SK-N-SH (cell line): ENCODE results near the gene RAB12. TPM values are rescaled to one million over a fixed set of nuclear protein-coding genes. Genes with fewer than 3 reads are reported as not detected.
"Not testable (repeated sequence)": the region's sequence is repeated elsewhere in the genome, so short reads cannot be mapped to it uniquely, and the experiment has no call there.

Experiments
- CTCF ChIA-PET: fragments of 300-600, 350-600 bp; formaldehyde crosslinking; extraction: SDS; loops from one replicate; lab custom pipeline; 2021; lab: Yijun Ruan, JAX
- POLR2A ChIA-PET: fragments of 350-600 bp; sonication (Branson Sonifier 250); formaldehyde crosslinking; extraction: SDS; loops from one replicate; lab custom pipeline; 2020; ENCODE audit warnings: antibody characterized with exemption, inconsistent platforms; lab: Yijun Ruan, JAX
- DNase-seq: peaks from one replicate; pipeline ENCODE4 v3.0.0; 2012
- H2AFZ ChIP-seq: fragments of 200-600 bp; sonication (generic); 2 replicates; pipeline ENCODE4 v1.8.1; 2016; ENCODE audit warnings: antibody characterized with exemption, mild to moderate bottlenecking, low read depth
- H3F3A ChIP-seq: fragments of 200-600 bp; sonication (generic); replicated peaks from 2 replicates; pipeline ENCODE3; 2016; ENCODE audit warnings: antibody characterized with exemption, mild to moderate bottlenecking; ENCODE audit not compliant: insufficient read depth
- H3K27ac ChIP-seq, 2 experiments: fragments of 200-500 bp in 1 of 2; fragments of 200-600 bp in 1 of 2; sonication (Bioruptor generic) in 1 of 2; sonication (generic), shearing (Covaris generic) in 1 of 2; 2 replicates each; pipeline versions ENCODE4 v1.5.1 to v1.6.1; 2014 to 2016; ENCODE audit warnings: low read depth in 2 of 2, inconsistent platforms in 1 of 2, low read length in 1 of 2, mild to moderate bottlenecking in 1 of 2, mixed read lengths in 1 of 2
- H3K27me3 ChIP-seq: fragments of 200-600 bp; sonication (generic), shearing (Covaris generic); 2 replicates; pipeline ENCODE4 v1.6.1; 2016; ENCODE audit warnings: mixed run types; ENCODE audit not compliant: insufficient read depth
- H3K36me3 ChIP-seq, 2 experiments: fragments of 200-500 bp in 1 of 2; fragments of 200-600 bp in 1 of 2; sonication (Bioruptor generic) in 1 of 2; sonication (generic) in 1 of 2; replicated peaks in 1 of 2; 2 replicates each; pipeline versions ENCODE3 to v1.5.1; 2014 to 2016; ENCODE audit warnings: low read length in 1 of 2, mild to moderate bottlenecking in 1 of 2; ENCODE audit not compliant: insufficient read depth in 2 of 2, control insufficient read depth in 1 of 2
- H3K4me1 ChIP-seq, 2 experiments: fragments of 200-500 bp in 1 of 2; fragments of 200-600 bp in 1 of 2; sonication (Bioruptor generic) in 1 of 2; sonication (generic), shearing (Covaris generic) in 1 of 2; 2 replicates each; pipeline versions ENCODE4 v1.5.1 to v1.6.1; 2014 to 2016; ENCODE audit warnings: low read depth in 1 of 2, low read length in 1 of 2, mixed run types in 1 of 2; ENCODE audit not compliant: insufficient read depth in 2 of 2, control insufficient read depth in 1 of 2
- H3K4me2 ChIP-seq: fragments of 200-600 bp; sonication (generic), shearing (Covaris generic); 2 replicates; pipeline ENCODE4 v1.6.1; 2017; ENCODE audit warnings: mixed run types
- H3K4me3 ChIP-seq, 2 experiments: fragments of 200-500 bp in 1 of 2; fragments of 200-600 bp in 1 of 2; sonication (Bioruptor generic) in 1 of 2; sonication (generic), shearing (Covaris generic) in 1 of 2; 2 replicates each; pipeline versions ENCODE4 v1.5.1 to v1.8.1; 2014 to 2016; ENCODE audit warnings: low read depth in 2 of 2, inconsistent platforms in 1 of 2, low read length in 1 of 2, mild to moderate bottlenecking in 1 of 2, mixed read lengths in 1 of 2, moderate library complexity in 1 of 2
- H3K79me2 ChIP-seq: fragments of 200-600 bp; sonication (generic); 2 replicates; pipeline ENCODE4 v1.8.1; 2017; ENCODE audit warnings: mild to moderate bottlenecking; ENCODE audit not compliant: insufficient read depth
- H3K9ac ChIP-seq: fragments of 200-600 bp; sonication (generic); 2 replicates; pipeline ENCODE4 v1.6.1; 2017; ENCODE audit warnings: mixed run types
- H3K9me2 ChIP-seq: fragments of 200-600 bp; sonication (generic); 2 replicates; pipeline ENCODE4 v1.6.1; 2017; ENCODE audit warnings: mixed run types
- H3K9me3 ChIP-seq: fragments of 200-600 bp; sonication (generic); 2 replicates; pipeline ENCODE4 v1.6.1; 2017; ENCODE audit warnings: mixed run types, mild to moderate bottlenecking, moderate library complexity
- H4K20me1 ChIP-seq: fragments of 200-600 bp; sonication (generic); 2 replicates; pipeline ENCODE4 v1.6.1; 2017; ENCODE audit warnings: mild to moderate bottlenecking, mixed run types; ENCODE audit not compliant: insufficient read depth
- CHD2 ChIP-seq: fragments of 150-350 bp; IDR thresholded peaks from 2 replicates; pipeline ENCODE4 v1.6.1; 2018; ENCODE audit warnings: low read length; ENCODE audit not compliant: partially characterized antibody
- ELF1 ChIP-seq: IDR thresholded peaks from 2 replicates; pipeline ENCODE4 v1.4.0; 2012
- EP300 ChIP-seq, 2 experiments: IDR thresholded peaks; 2 replicates each; pipeline versions ENCODE4 v1.4.0 to v1.6.1; 2012; ENCODE audit warnings: borderline replicate concordance in 1 of 2, low read depth in 1 of 2, low read length in 1 of 2
- FOSL2 ChIP-seq: IDR thresholded peaks from 2 replicates; pipeline ENCODE4 v1.4.0; 2012; ENCODE audit warnings: low read depth, mild to moderate bottlenecking, moderate library complexity, borderline replicate concordance
- FOXJ3 ChIP-seq: sonication (generic); formaldehyde crosslinking; IDR thresholded peaks from 2 replicates; pipeline ENCODE4 v1.5.1; 2020; ENCODE audit warnings: mild to moderate bottlenecking, missing genetic modification reagents
- FOXM1 ChIP-seq: IDR thresholded peaks from 2 replicates; pipeline ENCODE4 v1.4.0; 2012; ENCODE audit warnings: low read depth, mild to moderate bottlenecking
- GATA2 ChIP-seq: sonication (generic); formaldehyde crosslinking; IDR thresholded peaks from 2 replicates; pipeline ENCODE4 v1.5.0; 2020; ENCODE audit warnings: mild to moderate bottlenecking, missing genetic modification reagents
- MXI1 ChIP-seq: IDR thresholded peaks from 2 replicates; pipeline ENCODE4 v1.6.1; 2012; ENCODE audit warnings: mild to moderate bottlenecking, low read depth, low read length, improper control_type of control experiment
- RAD21 ChIP-seq: IDR thresholded peaks from 2 replicates; pipeline ENCODE4 v1.6.1; 2012; ENCODE audit warnings: mild to moderate bottlenecking, low read length
- RCOR1 ChIP-seq: fragments of 150-350 bp; IDR thresholded peaks from 2 replicates; pipeline ENCODE4 v1.6.1; 2017; ENCODE audit warnings: antibody characterized with exemption, low read length
- RFX5 ChIP-seq: IDR thresholded peaks from 2 replicates; pipeline ENCODE4 v1.6.1; 2012; ENCODE audit warnings: mild to moderate bottlenecking, improper control_type of control experiment, low read length
- RXRA ChIP-seq: IDR thresholded peaks from 2 replicates; pipeline ENCODE4 v1.4.0; 2012; ENCODE audit warnings: low read depth, mild to moderate bottlenecking, borderline replicate concordance
- SIN3A ChIP-seq: IDR thresholded peaks from 2 replicates; pipeline ENCODE4 v1.6.1; 2012; ENCODE audit warnings: low read depth, mild to moderate bottlenecking, low read length, moderate library complexity, borderline replicate concordance
- SMC3 ChIP-seq: IDR thresholded peaks from 2 replicates; pipeline ENCODE4 v1.6.1; 2012; ENCODE audit warnings: low read depth, low read length, improper control_type of control experiment
- TCF12 ChIP-seq: IDR thresholded peaks from 2 replicates; pipeline ENCODE4 v1.4.0; 2012
- TEAD4 ChIP-seq: IDR thresholded peaks from 2 replicates; pipeline ENCODE4 v1.4.0; 2012; ENCODE audit warnings: mild to moderate bottlenecking, borderline replicate concordance; ENCODE audit not compliant: insufficient read depth
- WGBS: methylation state at CpG from one replicate; pipeline ENCODE4 v1.1.6; 2017; ENCODE audit warnings: low lambda C conversion rate; 5-methylcytosine and 5-hydroxymethylcytosine counted together
- polyA plus RNA-seq, 3 experiments: library from polyadenylated mRNA; depleted of rRNA; stranded (reverse); fragments of >200 nt; gene quantifications; 2 replicates each; pipeline ENCODE4 v1.2.3, GENCODE V29; 2012
- TF ChIP-seq, protein P1 (sequence below): IDR thresholded peaks from 2 replicates; pipeline ENCODE4 v1.4.0; 2012; ENCODE audit warnings: low read depth, borderline replicate concordance
- TF ChIP-seq, protein P2 (sequence below): IDR thresholded peaks from 2 replicates; pipeline ENCODE4 v1.4.0; 2012; ENCODE audit warnings: low read depth, borderline replicate concordance
- TF ChIP-seq, protein P3 (sequence below): IDR thresholded peaks from 2 replicates; pipeline ENCODE4 v1.4.0; 2012; ENCODE audit warnings: low read depth
- TF ChIP-seq, protein P4 (sequence below): IDR thresholded peaks from 2 replicates; pipeline ENCODE4; 2012

RAB12 gene
- polyA plus RNA-seq, 1 of the 3 experiments (the other 2 are of a cell fraction): 11.0 TPM

DNA sequence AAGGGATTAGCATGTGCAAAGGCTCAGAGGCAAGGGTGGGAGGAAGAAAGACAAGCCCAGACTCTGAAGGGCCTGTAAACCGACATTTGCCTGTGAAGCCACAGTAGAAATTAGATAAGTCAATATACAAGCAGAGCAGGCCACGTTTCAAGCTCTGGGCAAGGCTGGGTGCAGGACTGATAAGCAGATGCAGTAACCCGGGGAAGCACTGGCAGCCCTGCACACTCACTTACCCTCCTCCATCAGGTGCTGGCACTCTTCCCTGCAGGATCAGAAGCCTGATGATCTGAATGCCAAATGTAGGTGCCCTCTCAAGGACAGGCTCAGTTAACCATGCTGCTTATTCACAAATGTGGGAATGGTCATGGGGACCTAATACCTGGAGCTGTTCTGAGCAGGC lies 46.3 kb upstream of the RAB12 start:
- Histone ChIP-seq H3K36me3 (no peaks in the 10 kb centered on the region), H3F3A (no peaks in the 10 kb centered on the region), H3K4me1 (peaks cover 0 to 17% of the 10 kb centered on the region in 2 experiments; a peak in 1 of 4 replicates), H3K27me3 (no peaks in the 10 kb centered on the region), H3K4me2 (no peak overlapping the region), H2AFZ (no peak overlapping the region), H3K4me3 (no peak overlapping the region), H3K9me3 (no peaks in the 10 kb centered on the region), H4K20me1 (no peaks in the 10 kb centered on the region), H3K79me2 (no peaks in the 10 kb centered on the region), H3K9me2 (no peaks in the 10 kb centered on the region), H3K9ac (no peak overlapping the region), H3K27ac (peak overlapping the region in 1 of 2 experiments; percentile 60; a peak in 2 of 4 replicates)
- 0 out of 2 replicates have a peak, but pooled peaks have one; percentile 33 for TF ChIP-seq FOXJ3 (CRISPR knock-in tag)
- peak; percentile 30; the same call in 1 of the 2 replicates for TF ChIP-seq RCOR1
- no peak for TF ChIP-seq SMC3
- TF ChIP-seq EP300 (IDR thresholded peaks at IDR 0.05; ENCODE audit: borderline replicate concordance in 1 of 2, low read depth in 1 of 2, low read length in 1 of 2): peak in 1 of 2 experiments; percentile 44; a peak in 1 of 4 replicates
- no peak for TF ChIP-seq TCF12
- peak; percentile 52 for TF ChIP-seq GATA2
- peak; percentile 34; the same call in 1 of the 2 replicates for TF ChIP-seq MXI1
- no peak for TF ChIP-seq FOSL2
- TF ChIP-seq, protein P1, sequence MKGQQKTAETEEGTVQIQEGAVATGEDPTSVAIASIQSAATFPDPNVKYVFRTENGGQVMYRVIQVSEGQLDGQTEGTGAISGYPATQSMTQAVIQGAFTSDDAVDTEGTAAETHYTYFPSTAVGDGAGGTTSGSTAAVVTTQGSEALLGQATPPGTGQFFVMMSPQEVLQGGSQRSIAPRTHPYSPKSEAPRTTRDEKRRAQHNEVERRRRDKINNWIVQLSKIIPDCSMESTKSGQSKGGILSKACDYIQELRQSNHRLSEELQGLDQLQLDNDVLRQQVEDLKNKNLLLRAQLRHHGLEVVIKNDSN: no peak
- peak; percentile 56 for TF ChIP-seq CHD2
- TF ChIP-seq RAD21: peak; percentile 24
- 17% methylated on average over 3 of the region's 3 CpGs for WGBS
- ChIA-PET POLR2A (no interaction called here), CTCF (interaction anchor here (0.7 to 1.1 kb wide), 5 partner anchors 9 to 425 kb away, joined by 3 to 5 read pairs (median 3); partner anchors contain the start of gene RAB12)
- peak; percentile 55 for DNase-seq

DNA sequence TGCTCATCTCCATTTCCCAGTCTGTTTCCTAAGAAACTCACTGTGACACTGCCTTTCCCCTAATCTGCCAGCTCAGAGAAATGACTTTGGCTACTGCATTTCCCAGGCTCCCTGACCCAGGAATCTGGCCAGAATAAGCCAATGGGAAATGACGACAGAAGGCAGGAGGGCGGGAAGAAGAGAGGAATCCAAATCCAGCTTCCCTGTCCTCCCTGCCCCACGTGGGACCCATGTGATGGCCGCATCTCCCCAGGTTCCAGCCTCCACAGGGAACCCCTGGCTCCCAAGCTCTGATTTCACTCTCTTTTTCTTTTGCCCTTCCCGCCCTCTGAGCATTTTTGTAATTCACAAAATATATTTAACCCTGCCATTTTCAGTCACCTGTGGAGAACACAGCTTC lies 37.8 kb upstream of the RAB12 start:
- H3K36me3 ChIP-seq: no peaks in the 10 kb centered on the region
- no peak overlapping the region for H2AFZ ChIP-seq
- no peaks in the 10 kb centered on the region for H3F3A ChIP-seq
- DNase-seq: no peak
- no peaks in the 10 kb centered on the region for H3K79me2 ChIP-seq
- ChIA-PET POLR2A (no interaction called here), CTCF (interaction anchor here (0.7 to 1.0 kb wide), 3 partner anchors 9 to 1005 kb away, joined by 3 read pairs; no protein-coding TSS in a partner anchor)
- no peak overlapping the region for H3K4me3 ChIP-seq
- H3K27me3 ChIP-seq: no peaks in the 10 kb centered on the region
- H3K27ac ChIP-seq: no peak overlapping the region
- no peak overlapping the region for H3K9ac ChIP-seq
- 36% methylated on average over 5 of the region's 5 CpGs for WGBS
- H3K9me2 ChIP-seq: no peaks in the 10 kb centered on the region
- H3K4me2 ChIP-seq: no peak overlapping the region
- no peaks in the 10 kb centered on the region for H3K4me1 ChIP-seq
- TF ChIP-seq FOXM1 (no peak), FOXJ3 (CRISPR knock-in tag) (no peak), ELF1 (no peak), RFX5 (no peak), CHD2 (no peak), RXRA (no peak), TEAD4 (no peak), SMC3 (no peak), GATA2 (no peak), SIN3A (no peak)
- TF ChIP-seq, protein P2, sequence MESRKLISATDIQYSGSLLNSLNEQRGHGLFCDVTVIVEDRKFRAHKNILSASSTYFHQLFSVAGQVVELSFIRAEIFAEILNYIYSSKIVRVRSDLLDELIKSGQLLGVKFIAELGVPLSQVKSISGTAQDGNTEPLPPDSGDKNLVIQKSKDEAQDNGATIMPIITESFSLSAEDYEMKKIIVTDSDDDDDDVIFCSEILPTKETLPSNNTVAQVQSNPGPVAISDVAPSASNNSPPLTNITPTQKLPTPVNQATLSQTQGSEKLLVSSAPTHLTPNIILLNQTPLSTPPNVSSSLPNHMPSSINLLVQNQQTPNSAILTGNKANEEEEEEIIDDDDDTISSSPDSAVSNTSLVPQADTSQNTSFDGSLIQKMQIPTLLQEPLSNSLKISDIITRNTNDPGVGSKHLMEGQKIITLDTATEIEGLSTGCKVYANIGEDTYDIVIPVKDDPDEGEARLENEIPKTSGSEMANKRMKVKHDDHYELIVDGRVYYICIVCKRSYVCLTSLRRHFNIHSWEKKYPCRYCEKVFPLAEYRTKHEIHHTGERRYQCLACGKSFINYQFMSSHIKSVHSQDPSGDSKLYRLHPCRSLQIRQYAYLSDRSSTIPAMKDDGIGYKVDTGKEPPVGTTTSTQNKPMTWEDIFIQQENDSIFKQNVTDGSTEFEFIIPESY: no peak
- TF ChIP-seq, protein P3, sequence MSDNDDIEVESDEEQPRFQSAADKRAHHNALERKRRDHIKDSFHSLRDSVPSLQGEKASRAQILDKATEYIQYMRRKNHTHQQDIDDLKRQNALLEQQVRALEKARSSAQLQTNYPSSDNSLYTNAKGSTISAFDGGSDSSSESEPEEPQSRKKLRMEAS: no peak
- TF ChIP-seq, protein P4, sequence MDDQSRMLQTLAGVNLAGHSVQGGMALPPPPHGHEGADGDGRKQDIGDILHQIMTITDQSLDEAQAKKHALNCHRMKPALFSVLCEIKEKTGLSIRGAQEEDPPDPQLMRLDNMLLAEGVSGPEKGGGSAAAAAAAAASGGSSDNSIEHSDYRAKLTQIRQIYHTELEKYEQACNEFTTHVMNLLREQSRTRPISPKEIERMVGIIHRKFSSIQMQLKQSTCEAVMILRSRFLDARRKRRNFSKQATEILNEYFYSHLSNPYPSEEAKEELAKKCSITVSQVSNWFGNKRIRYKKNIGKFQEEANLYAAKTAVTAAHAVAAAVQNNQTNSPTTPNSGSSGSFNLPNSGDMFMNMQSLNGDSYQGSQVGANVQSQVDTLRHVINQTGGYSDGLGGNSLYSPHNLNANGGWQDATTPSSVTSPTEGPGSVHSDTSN: no peak
- H3K9me3 ChIP-seq: no peaks in the 10 kb centered on the region
- H4K20me1 ChIP-seq: no peaks in the 10 kb centered on the region

DNA sequence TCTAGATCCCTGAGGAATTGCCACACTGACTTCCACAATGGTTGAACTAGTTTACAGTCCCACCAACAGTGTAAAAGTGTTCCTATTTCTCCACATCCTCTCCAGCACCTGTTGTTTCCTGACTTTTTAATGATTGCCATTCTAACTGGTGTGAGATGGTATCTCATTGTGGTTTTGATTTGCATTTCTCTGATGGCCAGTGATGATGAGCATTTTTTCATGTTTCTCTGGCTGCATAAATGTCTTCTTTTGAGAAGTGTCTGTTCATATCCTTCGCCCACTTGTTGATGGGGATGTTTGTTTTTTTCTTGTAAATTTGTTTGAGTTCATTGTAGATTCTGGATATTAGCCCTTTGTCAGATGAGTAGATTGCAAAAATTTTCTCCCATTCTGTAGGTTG lies 35.5 kb upstream of the RAB12 start:
- H3F3A ChIP-seq, H3K4me2 ChIP-seq, H3K27ac ChIP-seq, H3K36me3 ChIP-seq, DNase-seq, H3K9me3 ChIP-seq, H3K27me3 ChIP-seq, H3K9me2 ChIP-seq, H2AFZ ChIP-seq, H3K79me2 ChIP-seq, H3K9ac ChIP-seq, CTCF ChIA-PET, POLR2A ChIA-PET, H4K20me1 ChIP-seq, H3K4me3 ChIP-seq, H3K4me1 ChIP-seq: not testable (repeated sequence)
- 19% methylated on average over 1 of the region's 1 CpG for WGBS
